B cell (primary cell): Measurements from ENCODE around the gene CACNA2D3. TPM values are rescaled to one million over a fixed set of nuclear protein-coding genes. Genes with fewer than 3 reads are reported as not detected.

Experiments
- ATAC-seq: fragments of 200-7000 bp; cut with Tn5 transposase; one replicate; pipeline ENCODE4 v1.10.0; 2021; ENCODE audit warnings: low read depth, mild to moderate bottlenecking, moderate number of reproducible peaks, moderate library complexity
- CTCF ChIA-PET: fragments of 350-600 bp; sonication (Branson Sonifier 250); formaldehyde crosslinking; loops from one replicate; lab custom pipeline; 2021; ENCODE audit warnings: antibody characterized with exemption, inconsistent platforms; lab: Charles Lee
- POLR2A ChIA-PET: fragments of 350-600 bp; sonication (Branson Sonifier 250); formaldehyde crosslinking; loops from one replicate; lab custom pipeline; 2021; ENCODE audit warnings: antibody characterized with exemption; lab: Charles Lee
- DNase-seq: peaks from one replicate; pipeline ENCODE4 v3.0.0; 2013
- H2AFZ ChIP-seq: 2 replicates; pipeline ENCODE4 v1.6.1; 2012; ENCODE audit warnings: mild to moderate bottlenecking, low read depth, low read length; ENCODE audit not compliant: insufficient read depth, poor library complexity, severe bottlenecking
- H3K27ac ChIP-seq, 2 donors: 1 replicate in 1 of 2; 2 replicates in 1 of 2; pipeline ENCODE4 v1.5.1; 2012 to 2013; ENCODE audit warnings: low read length in 2 of 2, mild to moderate bottlenecking in 2 of 2, moderate library complexity in 1 of 2
- H3K27me3 ChIP-seq, 4 experiments: fragments of 200-600 bp in 1 of 4; sonication (generic) in 1 of 4; replicated peaks in 1 of 4; 1 replicate in 2 of 4; 2 replicates in 2 of 4; pipeline versions ENCODE4 v1.6.1 to v1.7.0; 2013 to 2016; ENCODE audit warnings: low read length in 3 of 4, mild to moderate bottlenecking in 2 of 4, mixed read lengths in 1 of 4, moderate library complexity in 1 of 4; ENCODE audit not compliant: insufficient read depth in 4 of 4, control insufficient read depth in 3 of 4; ENCODE audit errors: control extremely low read depth in 1 of 4
- H3K36me3 ChIP-seq, 2 experiments: replicated peaks in 1 of 2; 1 replicate in 1 of 2; 2 replicates in 1 of 2; pipeline versions ENCODE4 v1.6.1 to v1.7.1; 2013; ENCODE audit warnings: low read length in 1 of 2; ENCODE audit not compliant: insufficient read depth in 2 of 2, control insufficient read depth in 1 of 2; ENCODE audit errors: control extremely low read depth in 1 of 2, extremely low read depth in 1 of 2
- H3K4me1 ChIP-seq, 2 donors: fragments of 200-600 bp in 1 of 2; sonication (generic) in 1 of 2; 1 replicate in 1 of 2; 2 replicates in 1 of 2; pipeline versions ENCODE4 v1.5.1 to v1.6.1; 2013 to 2017; ENCODE audit warnings: low read length in 2 of 2; ENCODE audit not compliant: control insufficient read depth in 2 of 2, insufficient read depth in 2 of 2
- H3K4me2 ChIP-seq: replicated peaks from 2 replicates; pipeline ENCODE3; 2012; ENCODE audit warnings: mild to moderate bottlenecking, low read depth, low read length; ENCODE audit not compliant: poor library complexity, severe bottlenecking
- H3K4me3 ChIP-seq, 5 experiments: fragments of 200-600 bp in 1 of 5; sonication (generic) in 1 of 5; 1 replicate in 3 of 5; 2 replicates in 2 of 5; pipeline versions ENCODE4 v1.5.1 to v1.7.0; 2011 to 2016; ENCODE audit warnings: low read length in 4 of 5, mild to moderate bottlenecking in 4 of 5, low read depth in 2 of 5, control low read depth in 1 of 5, moderate library complexity in 1 of 5; ENCODE audit not compliant: insufficient read depth in 1 of 5; ENCODE audit errors: control extremely low read depth in 1 of 5, extremely low read depth in 1 of 5
- H3K79me2 ChIP-seq: fragments of 200-600 bp; sonication (generic); one replicate; pipeline ENCODE4 v1.6.0; 2016; ENCODE audit warnings: low read length; ENCODE audit not compliant: control insufficient read depth, insufficient read depth
- H3K9ac ChIP-seq: fragments of 200-600 bp; sonication (generic); 2 replicates; pipeline ENCODE4 v1.6.1; 2017; ENCODE audit warnings: mild to moderate bottlenecking, low read length, moderate library complexity
- H3K9me3 ChIP-seq, 3 donors: one replicate each; pipeline versions ENCODE4 v1.6.1 to v1.7.1; 2013; ENCODE audit warnings: low read length in 2 of 3; ENCODE audit not compliant: control insufficient read depth in 2 of 3, insufficient read depth in 1 of 3; ENCODE audit errors: control extremely low read depth in 1 of 3
- H4K20me1 ChIP-seq: 2 replicates; pipeline ENCODE4 v1.6.0; 2012; ENCODE audit warnings: mild to moderate bottlenecking, low read length; ENCODE audit not compliant: insufficient read depth, control insufficient read depth, poor library complexity, severe bottlenecking
- H3K27ac Mint-ChIP-seq: one replicate; pipeline ENCODE4 v1.8.0; 2021; ENCODE audit warnings: mixed read lengths
- H3K27me3 Mint-ChIP-seq: one replicate; pipeline ENCODE4 v1.8.0; 2021; ENCODE audit warnings: mixed read lengths
- H3K4me1 Mint-ChIP-seq: one replicate; pipeline ENCODE4 v1.8.0; 2021; ENCODE audit warnings: mixed read lengths
- H3K4me3 Mint-ChIP-seq: one replicate; pipeline ENCODE4 v1.8.0; 2021; ENCODE audit warnings: mixed read lengths
- H3K9me3 Mint-ChIP-seq: one replicate; pipeline ENCODE4 v1.8.0; 2022; ENCODE audit warnings: mixed read lengths; ENCODE audit not compliant: insufficient read depth
- CTCF ChIP-seq: fragments of 200-600 bp; IDR thresholded peaks from one replicate; pipeline ENCODE4 v1.8.0; 2022; ENCODE audit warnings: antibody characterized with exemption, mild to moderate bottlenecking
- EZH2 ChIP-seq: IDR thresholded peaks from 2 replicates; pipeline ENCODE4 v1.6.1; 2012; ENCODE audit warnings: borderline replicate concordance, low read depth, mild to moderate bottlenecking, moderate library complexity, low read length; ENCODE audit not compliant: insufficient read depth, poor library complexity, severe bottlenecking
- WGBS: methylation state at CpG from one replicate; pipeline ENCODE4 v1.1.5; 2013; ENCODE audit warnings: missing lambda C conversion rate; ENCODE audit not compliant: insufficient coverage; 5-methylcytosine and 5-hydroxymethylcytosine counted together
- intact Hi-C: fragments of 100-400 bp; cut with micrococcal nuclease; formaldehyde crosslinking; loops from one replicate; pipeline ENCODE4 v1.10.0; 2022
- polyA plus RNA-seq: library from polyadenylated mRNA; depleted of rRNA; stranded (reverse); fragments of >200 nt; gene quantifications from 2 replicates; pipeline ENCODE4 v1.2.3, GENCODE V29; 2012
- total RNA-seq, 2 donors: library from RNA; stranded (reverse); fragments of 120-200 nt in 1 of 2; gene quantifications; 1 replicate in 1 of 2; 2 replicates in 1 of 2; pipeline versions ENCODE4 v1.2.3 to v1.2.4, GENCODE V29; 2013 to 2022

Gene CACNA2D3
- total and polyA plus RNA-seq, 2 donors (not counting 1 experiment from before 2014, with no cell fraction given), result not detected

DNA sequence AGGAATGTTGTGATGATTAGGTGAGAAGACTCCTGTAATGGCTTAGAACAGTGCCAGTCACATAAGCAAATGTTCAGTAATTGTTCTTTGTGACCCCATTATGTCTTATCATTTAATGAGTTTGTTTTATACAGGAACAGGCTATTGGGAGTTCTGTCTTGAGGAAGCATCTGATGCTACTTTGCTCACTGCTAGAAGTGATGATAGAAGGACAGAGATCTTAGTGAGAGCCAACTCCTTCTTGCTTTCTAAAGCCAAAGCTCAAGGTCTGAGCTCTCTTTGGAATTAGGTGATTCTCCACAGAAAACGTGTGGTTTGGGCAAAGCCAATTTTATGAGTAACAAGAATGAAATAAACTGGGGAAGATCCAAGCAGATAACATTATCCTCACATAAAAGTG is 590.7 kb downstream of the CACNA2D3 start:
- no peak overlapping the region for H3K27ac ChIP-seq
- TF ChIP-seq EZH2 (no peak), CTCF (no peak)
- POLR2A ChIA-PET, result no interaction called here
- no CpG with 5 or more reads among the region's 1 CpG for WGBS
- no peaks in the 10 kb centered on the region for H3K4me1 ChIP-seq
- no peaks in the 10 kb centered on the region for H3K36me3 ChIP-seq
- H3K4me3 ChIP-seq, result no peak overlapping the region
- H3K9me3 ChIP-seq, result peaks cover 0 to 4% (median 0%) of the 10 kb centered on the region in 3 donors
- Mint-ChIP-seq H3K4me1 (no peaks in the 10 kb centered on the region), H3K4me3 (no peak overlapping the region), H3K27me3 (no peaks in the 10 kb centered on the region), H3K9me3 (peaks cover 3% of the 10 kb centered on the region), H3K27ac (no peak overlapping the region)
- no peak overlapping the region for H2AFZ ChIP-seq
- DNase-seq, result no peak
- H3K27me3 ChIP-seq, result no peaks in the 10 kb centered on the region
- no peaks in the 10 kb centered on the region for H4K20me1 ChIP-seq
- no peak overlapping the region for H3K9ac ChIP-seq
- no peak overlapping the region for H3K4me2 ChIP-seq
- no peak for ATAC-seq
- H3K79me2 ChIP-seq, result no peaks in the 10 kb centered on the region
- intact Hi-C loops, result no loop called here
- CTCF ChIA-PET, result no interaction called here

GRCh38 chr3:54713455-54713854 is 591.1 kb downstream of the CACNA2D3 start:
- Histone ChIP-seq H3K4me2 (no peak overlapping the region), H4K20me1 (no peaks in the 10 kb centered on the region), H3K4me3 (no peak overlapping the region), H3K4me1 (no peaks in the 10 kb centered on the region), H3K36me3 (no peaks in the 10 kb centered on the region), H3K79me2 (no peaks in the 10 kb centered on the region), H3K9me3 (peaks cover 0 to 4% (median 0%) of the 10 kb centered on the region in 3 donors), H3K27ac (no peak overlapping the region), H3K27me3 (no peaks in the 10 kb centered on the region), H3K9ac (no peak overlapping the region), H2AFZ (no peak overlapping the region)
- no peak for DNase-seq
- ChIA-PET CTCF (no interaction called here), POLR2A (no interaction called here)
- no peaks in the 10 kb centered on the region for H3K27me3 Mint-ChIP-seq
- ATAC-seq, result no peak
- H3K4me3 Mint-ChIP-seq, result no peak overlapping the region
- H3K9me3 Mint-ChIP-seq, result peaks cover 3% of the 10 kb centered on the region
- H3K4me1 Mint-ChIP-seq, result no peaks in the 10 kb centered on the region
- intact Hi-C loops, result no loop called here
- no peak overlapping the region for H3K27ac Mint-ChIP-seq
- WGBS, result 42% methylated on average over 2 of the region's 3 CpGs
- TF ChIP-seq CTCF (no peak), EZH2 (no peak)
